Rectal smooth muscle tissue (tissue), 1 donor: Measurements from ENCODE around the gene VCL.

Source experiments
- H3K27ac ChIP-seq: one replicate; pipeline ENCODE4 v1.7.0; 2013; ENCODE audit warnings: low read depth, low read length, inconsistent platforms
- H3K27me3 ChIP-seq: one replicate; pipeline ENCODE4 v1.7.0; 2013; ENCODE audit warnings: low read length; ENCODE audit not compliant: control insufficient read depth, insufficient read depth
- H3K36me3 ChIP-seq: one replicate; pipeline ENCODE4 v1.7.0; 2013; ENCODE audit warnings: low read length; ENCODE audit not compliant: control insufficient read depth, insufficient read depth
- H3K4me1 ChIP-seq: one replicate; pipeline ENCODE4 v1.7.0; 2013; ENCODE audit warnings: low read length; ENCODE audit not compliant: control insufficient read depth, insufficient read depth
- H3K4me3 ChIP-seq: one replicate; pipeline ENCODE4 v1.7.0; 2013; ENCODE audit warnings: low read length
- H3K9ac ChIP-seq: one replicate; pipeline ENCODE4 v1.7.0; 2013; ENCODE audit warnings: low read length

Gene VCL

GRCh38 chr10:74036474-74036873, 38.6 kb downstream of the VCL start:
- Histone ChIP-seq H3K9ac (no peak overlapping the region), H3K4me1 (peaks cover 17% of the 10 kb centered on the region), H3K4me3 (no peak overlapping the region), H3K36me3 (no peaks in the 10 kb centered on the region), H3K27me3 (no peaks in the 10 kb centered on the region), H3K27ac (no peak overlapping the region)

DNA sequence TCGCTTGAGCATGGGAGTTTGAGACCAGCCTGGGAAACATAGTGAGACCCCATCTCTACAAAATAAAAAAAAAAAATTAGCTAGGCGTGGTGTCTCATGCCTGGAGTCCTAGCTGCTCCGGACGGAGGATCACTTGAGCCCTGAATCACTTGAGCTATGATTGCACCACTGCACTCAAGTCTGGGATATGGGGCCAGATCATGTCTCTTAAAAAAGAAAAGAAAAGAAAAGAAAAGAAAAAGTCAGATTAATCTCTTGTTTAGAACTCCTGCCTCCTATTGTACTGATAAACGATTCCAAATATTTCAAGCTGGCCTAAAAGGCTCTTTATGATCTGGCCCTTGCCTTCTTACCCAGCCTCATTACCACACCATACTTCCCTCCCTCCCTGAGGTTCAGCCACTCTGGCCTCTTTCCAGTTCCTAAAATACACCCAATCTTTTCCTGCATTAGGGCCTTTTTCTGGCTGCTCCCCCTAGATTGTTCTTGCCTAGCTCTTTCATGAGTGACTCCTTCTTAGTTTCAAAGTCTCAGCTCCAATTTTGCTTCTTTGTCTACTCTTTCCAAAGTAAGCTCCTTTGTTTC, 41.7 kb downstream of the VCL start:
- Histone ChIP-seq H3K27ac (peak overlapping the region; percentile 58), H3K4me1 (peaks cover 14% of the 10 kb centered on the region)

GRCh38 chr10:74040200-74041126, 42.5 kb downstream of the VCL start:
- Histone ChIP-seq H3K27ac (peak overlapping the region; percentile 58), H3K4me3 (no peak overlapping the region), H3K9ac (no peak overlapping the region), H3K36me3 (peaks cover 4% of the 10 kb centered on the region), H3K27me3 (no peaks in the 10 kb centered on the region), H3K4me1 (peaks cover 14% of the 10 kb centered on the region)

More for the DNA sequence above, 41.7 kb downstream of the VCL start:
- Histone ChIP-seq H3K4me3 (peak overlapping the region; percentile 21), H3K27me3 (no peaks in the 10 kb centered on the region), H3K36me3 (peaks cover 4% of the 10 kb centered on the region), H3K9ac (no peak overlapping the region)

GRCh38 chr10:74044419-74044818, 46.5 kb downstream of the VCL start:
- Histone ChIP-seq H3K27ac (no peak overlapping the region), H3K4me1 (peaks cover 14% of the 10 kb centered on the region), H3K9ac (no peak overlapping the region), H3K27me3 (no peaks in the 10 kb centered on the region), H3K4me3 (no peak overlapping the region), H3K36me3 (peaks cover 6% of the 10 kb centered on the region)

GRCh38 chr10:74047304-74047703, 49.4 kb downstream of the VCL start:
- Histone ChIP-seq H3K4me3 (no peak overlapping the region), H3K36me3 (peaks cover 6% of the 10 kb centered on the region), H3K27ac (no peak overlapping the region), H3K27me3 (no peaks in the 10 kb centered on the region), H3K9ac (no peak overlapping the region), H3K4me1 (peaks cover 12% of the 10 kb centered on the region)

DNA sequence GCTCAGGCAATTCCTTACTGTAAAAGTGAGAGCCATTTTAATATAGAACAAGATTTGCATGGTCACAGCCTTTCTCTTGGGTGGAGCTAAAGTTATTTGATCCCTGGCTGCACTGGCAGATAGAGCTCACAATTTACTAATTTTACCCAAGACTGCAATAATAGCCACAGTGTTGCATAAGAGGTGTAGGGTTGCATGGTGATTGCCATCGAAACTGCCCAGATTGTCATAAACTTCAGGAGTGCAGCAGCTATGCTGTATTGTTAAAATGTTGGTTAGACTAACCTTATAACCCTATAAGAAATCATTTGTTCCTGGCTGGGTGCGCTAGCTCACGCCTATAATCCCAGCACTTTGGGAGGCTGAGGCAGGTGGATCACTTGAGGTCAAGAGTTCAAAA, 50.0 kb downstream of the VCL start:
- Histone ChIP-seq H3K9ac (no peak overlapping the region), H3K27me3 (no peaks in the 10 kb centered on the region)

DNA sequence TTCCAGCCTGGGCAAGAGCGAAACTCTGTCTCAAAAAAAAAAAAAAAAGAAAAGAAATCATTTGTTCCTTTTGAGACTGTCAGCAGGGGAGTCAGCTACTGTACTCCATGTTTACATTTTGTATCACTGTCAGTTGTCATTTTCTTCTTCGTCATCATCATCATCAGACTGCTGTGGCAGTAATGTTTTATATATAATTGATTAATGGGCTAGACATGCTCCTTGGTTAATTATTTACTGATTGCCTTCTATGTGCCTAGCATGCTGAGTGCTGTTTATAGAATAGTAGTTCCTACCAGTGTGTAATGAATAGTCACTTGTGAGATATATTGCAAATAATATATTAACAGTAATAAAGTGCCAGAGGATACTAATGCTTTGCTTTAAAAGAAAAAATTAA, 50.5 kb downstream of the VCL start:
- Histone ChIP-seq H3K4me3 (no peak overlapping the region), H3K4me1 (peaks cover 12% of the 10 kb centered on the region), H3K36me3 (peaks cover 6% of the 10 kb centered on the region), H3K27ac (no peak overlapping the region), H3K27me3 (no peaks in the 10 kb centered on the region), H3K9ac (no peak overlapping the region)

More for the DNA sequence above, 50.0 kb downstream of the VCL start:
- no peak overlapping the region for H3K4me3 ChIP-seq
- H3K36me3 ChIP-seq: peaks cover 6% of the 10 kb centered on the region
- H3K27ac ChIP-seq: no peak overlapping the region
- peaks cover 12% of the 10 kb centered on the region for H3K4me1 ChIP-seq

DNA sequence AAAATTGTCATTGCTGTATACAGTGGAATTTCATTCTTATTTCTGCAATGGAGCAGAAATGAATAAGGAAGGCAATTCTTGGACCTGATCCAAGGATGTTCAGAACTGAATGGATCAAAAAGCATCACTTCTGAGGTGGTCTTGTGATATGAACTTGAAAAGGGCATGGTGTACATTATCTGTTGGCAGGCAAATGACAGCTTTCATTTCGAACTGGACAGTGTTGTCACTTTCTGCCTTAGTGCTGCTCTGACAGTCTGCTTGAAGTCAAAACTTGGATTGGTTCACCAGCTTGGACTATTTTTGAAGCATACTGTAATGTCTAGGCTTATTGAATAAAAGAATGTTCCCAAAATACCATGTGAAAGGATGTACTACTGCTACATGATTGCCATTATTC, 52.0 kb downstream of the VCL start:
- no peak overlapping the region for H3K9ac ChIP-seq
- no peak overlapping the region for H3K4me3 ChIP-seq
- peaks cover 2% of the 10 kb centered on the region for H3K36me3 ChIP-seq
- no peaks in the 10 kb centered on the region for H3K27me3 ChIP-seq
- H3K27ac ChIP-seq: no peak overlapping the region
- peaks cover 12% of the 10 kb centered on the region for H3K4me1 ChIP-seq

- no peaks in the 10 kb centered on the region for H3K27me3 ChIP-seq
- H3K27ac ChIP-seq: no peak overlapping the region
- H3K4me1 ChIP-seq: peaks cover 12% of the 10 kb centered on the region
Observed at GRCh38 chr10:74050653-74051052, 52.7 kb downstream of the VCL start.

DNA sequence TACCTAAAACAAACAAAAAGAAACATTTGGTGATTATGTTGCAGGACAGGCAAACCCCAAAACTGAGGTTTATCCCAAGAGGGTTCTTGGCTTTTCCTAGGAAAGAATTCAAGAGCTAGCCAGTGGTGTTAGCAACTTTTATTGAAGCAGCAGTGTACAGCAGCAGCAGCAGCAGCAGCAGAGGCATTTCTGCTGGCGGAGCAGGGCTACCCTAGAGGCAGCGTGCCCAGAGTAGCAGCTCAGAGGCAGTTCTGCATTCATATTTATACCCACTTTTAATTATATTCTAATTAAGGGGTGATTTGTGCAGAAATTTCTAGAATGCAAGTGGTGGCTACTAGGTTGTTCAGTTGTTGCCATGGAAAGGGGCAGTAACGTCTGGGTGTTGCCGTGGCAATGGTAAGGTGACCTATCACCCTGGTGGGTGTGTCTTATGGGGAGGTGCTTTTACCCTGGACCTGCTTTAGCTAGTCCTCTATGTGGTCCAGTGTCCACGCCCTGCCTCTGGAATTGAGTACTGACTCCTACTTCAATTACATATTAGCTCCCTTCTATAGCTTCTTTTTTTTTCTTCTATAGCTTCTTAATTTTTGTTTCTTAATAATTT, 53.9 kb downstream of the VCL start:
- Histone ChIP-seq H3K27me3 (no peaks in the 10 kb centered on the region), H3K4me3 (no peak overlapping the region), H3K36me3 (no peaks in the 10 kb centered on the region), H3K27ac (peak overlapping the region; percentile 30), H3K9ac (no peak overlapping the region), H3K4me1 (peaks cover 16% of the 10 kb centered on the region)

More at GRCh38 chr10:74050653-74051052, 52.7 kb downstream of the VCL start:
- peaks cover 2% of the 10 kb centered on the region for H3K36me3 ChIP-seq
- H3K4me3 ChIP-seq: no peak overlapping the region
- no peak overlapping the region for H3K9ac ChIP-seq

DNA sequence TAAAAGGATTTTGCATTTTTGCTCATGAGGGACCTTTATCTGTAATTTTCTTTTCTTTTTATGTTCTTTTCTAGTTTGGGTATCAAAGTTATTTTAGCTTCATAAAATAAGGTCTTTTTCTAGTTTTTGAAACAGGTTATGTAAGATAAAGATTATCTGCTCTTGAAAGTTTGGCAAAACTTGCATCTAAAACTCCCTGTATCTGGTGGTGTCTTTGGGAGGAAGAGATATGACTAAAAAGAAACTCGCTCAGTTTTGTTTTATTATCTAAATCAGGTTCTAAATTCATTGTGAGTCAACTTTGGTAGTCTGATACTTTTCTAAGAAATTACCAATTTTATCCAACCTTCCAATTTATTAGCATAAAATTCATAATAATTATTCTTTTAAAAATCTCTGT, 55.1 kb downstream of the VCL start:
- Histone ChIP-seq H3K27ac (no peak overlapping the region), H3K4me1 (peaks cover 15% of the 10 kb centered on the region), H3K36me3 (no peaks in the 10 kb centered on the region)

GRCh38 chr10:74055383-74056049, 57.6 kb downstream of the VCL start:
- no peaks in the 10 kb centered on the region for H3K27me3 ChIP-seq
- no peak overlapping the region for H3K9ac ChIP-seq
- H3K4me3 ChIP-seq: no peak overlapping the region
- H3K36me3 ChIP-seq: no peaks in the 10 kb centered on the region
- no peak overlapping the region for H3K27ac ChIP-seq
- H3K4me1 ChIP-seq: peaks cover 12% of the 10 kb centered on the region

More for the DNA sequence above, 55.1 kb downstream of the VCL start:
- Histone ChIP-seq H3K27me3 (no peaks in the 10 kb centered on the region), H3K9ac (no peak overlapping the region), H3K4me3 (no peak overlapping the region)
